ENCODE data around the gene PRKN. TPM values are rescaled to one million over a fixed set of nuclear protein-coding genes. Genes with fewer than 3 reads are reported as not detected.

PRKN gene
- total and polyA plus RNA-seq, 4 experiments from 2014 or later: 0.50 to 5.3 (median 2.9) TPM

DNA sequence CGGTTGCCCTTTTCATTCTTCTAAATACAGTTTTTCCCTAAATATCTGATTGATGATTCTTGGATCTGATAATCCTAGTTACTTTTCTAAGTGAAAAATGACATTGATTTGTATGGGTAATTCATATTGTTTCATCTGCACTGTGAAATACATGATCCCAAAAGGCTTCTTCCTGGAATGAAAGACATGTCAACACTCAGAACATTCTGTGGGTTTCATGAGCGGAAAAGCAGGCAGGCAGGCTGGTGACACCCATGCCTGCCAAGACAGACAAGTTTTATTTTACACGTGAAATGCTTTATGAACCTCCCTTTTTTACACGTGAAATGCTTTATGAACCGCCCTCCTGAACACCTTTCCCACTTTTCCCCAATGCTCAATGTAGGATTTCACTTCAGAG lies 105.0 kb downstream of the PRKN start:
- H3K36me3 ChIP-seq (ENCODE audit: insufficient read depth, low read length): no peaks in the 10 kb centered on the region
- Mint-ChIP-seq H3K4me1 (peaks cover 0 to 4% (median 2%) of the 10 kb centered on the region in 4 donors), H3K9me3 (peaks cover 0 to 6% (median 0%) of the 10 kb centered on the region in 8 donors), H3K36me3 (peaks cover 0 to 5% of the 10 kb centered on the region in 2 donors), H3K27me3 (no peaks in the 10 kb centered on the region), H3K27ac (no peak overlapping the region), H3K4me3 (no peak overlapping the region)
- ChIA-PET POLR2A (ENCODE audit: partially characterized antibody) (no interaction called here), CTCF (ENCODE audit: partially characterized antibody) (no interaction called here)
- H3K9me3 ChIP-seq (ENCODE audit: control insufficient read depth in 1 of 2, low read length in 2 of 2): no peaks in the 10 kb centered on the region
- intact Hi-C loops (cut with micrococcal nuclease): no loop called here
- H3K4me3 ChIP-seq (ENCODE audit: low read length in 2 of 2): no peak overlapping the region
- H3K4me1 ChIP-seq (ENCODE audit: insufficient read depth, low read length): no peaks in the 10 kb centered on the region
- no peaks in the 10 kb centered on the region for H3K27me3 ChIP-seq (ENCODE audit: insufficient read depth, low read length)
- DNase-seq: no peak
- no peak overlapping the region for H3K27ac ChIP-seq (ENCODE audit: low read depth, low read length)

DNA sequence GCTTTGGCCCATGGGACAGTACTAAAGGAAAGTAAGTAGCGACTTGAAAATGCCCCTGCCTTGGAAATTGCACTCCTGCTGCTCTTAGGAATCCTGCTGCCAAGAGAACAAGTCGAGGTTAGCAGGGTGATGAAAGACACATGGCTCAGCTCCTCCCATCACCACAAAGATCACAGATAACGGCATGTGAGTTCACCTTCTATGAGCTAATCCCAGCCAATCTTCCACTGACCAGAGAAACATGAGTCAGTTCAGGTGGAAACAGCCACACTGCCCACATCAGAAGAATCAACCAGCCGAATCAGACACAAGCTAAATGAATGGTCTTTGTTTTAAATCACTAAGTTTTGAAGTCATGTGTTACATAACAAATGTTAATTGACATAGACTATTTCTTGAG lies 106.3 kb downstream of the PRKN start:
- H3K36me3 ChIP-seq (ENCODE audit: insufficient read depth, low read length): no peaks in the 10 kb centered on the region
- peaks cover 0 to 5% of the 10 kb centered on the region in 2 donors for H3K36me3 Mint-ChIP-seq
- H3K9me3 Mint-ChIP-seq: peaks cover 0 to 6% (median 0%) of the 10 kb centered on the region in 8 donors
- H3K27ac ChIP-seq (ENCODE audit: low read depth, low read length): no peak overlapping the region
- ChIA-PET CTCF (ENCODE audit: partially characterized antibody) (interaction anchor here (0.6 kb wide), 1 partner anchor 10 kb away, joined by 3 read pairs; no protein-coding TSS in a partner anchor), POLR2A (ENCODE audit: partially characterized antibody) (no interaction called here)
- H3K4me1 Mint-ChIP-seq: peaks cover 0 to 4% (median 2%) of the 10 kb centered on the region in 4 donors
- no peak overlapping the region for H3K4me3 Mint-ChIP-seq
- H3K9me3 ChIP-seq (ENCODE audit: control insufficient read depth in 1 of 2, low read length in 2 of 2): no peaks in the 10 kb centered on the region
- H3K27me3 Mint-ChIP-seq: no peaks in the 10 kb centered on the region
- H3K27me3 ChIP-seq (ENCODE audit: insufficient read depth, low read length): no peaks in the 10 kb centered on the region
- DNase-seq: no peak
- no peak overlapping the region for H3K4me3 ChIP-seq (ENCODE audit: low read length in 2 of 2)
- intact Hi-C loops (cut with micrococcal nuclease): no loop called here
- no peak overlapping the region for H3K27ac Mint-ChIP-seq
- H3K4me1 ChIP-seq (ENCODE audit: insufficient read depth, low read length): no peaks in the 10 kb centered on the region

DNA sequence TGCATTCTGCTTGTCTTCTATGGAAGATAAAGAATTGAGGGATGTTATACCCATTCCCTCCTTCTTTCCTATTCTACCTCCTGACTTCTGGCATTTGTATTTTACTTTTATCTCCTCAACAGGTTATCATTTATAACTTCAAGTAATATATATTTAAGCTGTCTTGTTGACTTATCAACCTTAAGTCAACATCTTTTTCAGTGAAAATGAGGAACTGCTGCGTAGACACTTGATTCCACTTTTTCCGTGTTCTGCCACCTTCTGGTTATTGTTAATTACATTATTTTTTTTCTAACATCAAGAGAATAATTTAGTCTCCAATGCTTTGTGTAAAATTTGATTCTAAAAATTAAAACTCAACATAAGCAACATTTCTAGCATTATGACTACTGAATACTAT lies 107.5 kb downstream of the PRKN start:
- Histone ChIP-seq H3K27ac (ENCODE audit: low read depth, low read length) (no peak overlapping the region), H3K36me3 (ENCODE audit: insufficient read depth, low read length) (no peaks in the 10 kb centered on the region), H3K4me1 (ENCODE audit: insufficient read depth, low read length) (no peaks in the 10 kb centered on the region), H3K9me3 (ENCODE audit: control insufficient read depth in 1 of 2, low read length in 2 of 2) (no peaks in the 10 kb centered on the region), H3K4me3 (ENCODE audit: low read length in 2 of 2) (no peak overlapping the region), H3K27me3 (ENCODE audit: insufficient read depth, low read length) (no peaks in the 10 kb centered on the region)
- peaks cover 0 to 4% (median 2%) of the 10 kb centered on the region in 4 donors for H3K4me1 Mint-ChIP-seq
- no peak overlapping the region for H3K4me3 Mint-ChIP-seq
- no peak for DNase-seq
- H3K27me3 Mint-ChIP-seq: no peaks in the 10 kb centered on the region
- no peaks in the 10 kb centered on the region for H3K36me3 Mint-ChIP-seq
- H3K27ac Mint-ChIP-seq: no peak overlapping the region
- peaks cover 0 to 6% (median 0%) of the 10 kb centered on the region in 8 donors for H3K9me3 Mint-ChIP-seq
- CTCF ChIA-PET (ENCODE audit: partially characterized antibody): no interaction called here
- POLR2A ChIA-PET (ENCODE audit: partially characterized antibody): no interaction called here
- intact Hi-C loops (cut with micrococcal nuclease): no loop called here

DNA sequence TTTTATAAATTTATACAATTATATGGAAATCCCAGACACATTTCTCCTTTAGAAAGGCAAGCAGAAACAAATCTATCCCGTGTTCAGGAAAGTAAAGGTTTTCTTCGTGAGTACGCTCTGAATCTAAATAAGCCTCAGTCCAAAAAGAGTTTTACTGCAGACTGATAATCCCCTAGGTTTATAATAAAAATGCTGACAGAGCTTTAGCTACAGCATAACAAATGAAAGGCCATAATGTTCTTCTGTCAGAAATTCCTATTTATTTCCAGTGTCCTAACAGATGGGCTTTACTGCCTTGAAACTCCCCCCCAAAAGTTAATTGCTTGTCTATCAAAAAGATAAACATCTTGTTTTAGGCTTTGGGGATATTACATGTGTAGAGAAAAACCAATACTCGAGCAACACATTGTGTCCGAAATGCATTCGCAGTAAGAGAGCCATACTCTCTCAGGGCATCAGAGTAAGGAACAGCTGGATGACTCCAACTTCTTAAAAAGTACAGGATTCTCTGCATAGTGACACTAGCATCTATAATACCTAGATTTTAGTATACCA lies 109.0 kb downstream of the PRKN start:
- no peak overlapping the region for H3K27ac ChIP-seq (ENCODE audit: low read depth, low read length)
- Mint-ChIP-seq H3K4me1 (peaks cover 0 to 4% (median 2%) of the 10 kb centered on the region in 4 donors), H3K9me3 (peaks cover 0 to 6% (median 0%) of the 10 kb centered on the region in 8 donors), H3K36me3 (no peaks in the 10 kb centered on the region), H3K27ac (no peak overlapping the region), H3K4me3 (no peak overlapping the region), H3K27me3 (no peaks in the 10 kb centered on the region)
- no peaks in the 10 kb centered on the region for H3K36me3 ChIP-seq (ENCODE audit: insufficient read depth, low read length)
- H3K9me3 ChIP-seq (ENCODE audit: control insufficient read depth in 1 of 2, low read length in 2 of 2): no peaks in the 10 kb centered on the region
- POLR2A ChIA-PET (ENCODE audit: partially characterized antibody): no interaction called here
- H3K4me1 ChIP-seq (ENCODE audit: insufficient read depth, low read length): no peaks in the 10 kb centered on the region
- intact Hi-C loops (cut with micrococcal nuclease): no loop called here
- no peak overlapping the region for H3K4me3 ChIP-seq (ENCODE audit: low read length in 2 of 2)
- CTCF ChIA-PET (ENCODE audit: partially characterized antibody): no interaction called here
- H3K27me3 ChIP-seq (ENCODE audit: insufficient read depth, low read length): no peaks in the 10 kb centered on the region
- DNase-seq: no peak

DNA sequence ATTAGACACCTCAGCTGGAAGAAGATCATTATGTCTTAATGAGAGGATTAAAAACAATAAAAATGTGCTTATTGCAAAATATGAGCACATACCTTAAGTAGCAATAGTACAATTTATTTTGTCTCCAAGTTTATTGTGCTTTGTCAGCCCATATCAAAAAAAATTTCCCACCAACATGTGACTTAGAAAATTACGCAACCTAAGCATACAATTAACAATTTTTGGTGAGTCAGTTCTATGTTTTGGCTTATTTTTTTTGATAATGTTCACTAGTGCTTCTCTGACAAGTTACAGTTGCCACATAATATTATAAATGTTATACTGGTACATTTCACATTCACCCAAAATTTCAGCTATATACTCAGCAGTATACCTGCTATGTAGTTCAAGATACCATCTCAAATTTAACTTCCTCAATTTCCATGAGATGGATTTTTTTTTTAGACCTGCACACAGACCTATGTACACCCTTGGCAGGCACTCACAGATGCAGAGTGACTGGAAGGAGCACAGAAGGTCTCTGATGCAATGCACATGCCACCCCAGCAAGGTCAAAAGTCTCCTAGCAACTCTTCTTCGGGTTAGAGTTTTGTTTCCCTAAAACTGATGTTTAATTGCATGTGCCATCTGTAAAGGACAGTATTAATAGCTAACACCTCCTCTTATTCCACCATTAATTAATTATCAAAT lies 112.4 kb downstream of the PRKN start:
- no peak overlapping the region for H3K4me3 Mint-ChIP-seq
- H3K4me1 ChIP-seq (ENCODE audit: insufficient read depth, low read length): no peaks in the 10 kb centered on the region
- intact Hi-C loops (cut with micrococcal nuclease): no loop called here
- H3K27ac ChIP-seq (ENCODE audit: low read depth, low read length): no peak overlapping the region
- H3K27me3 Mint-ChIP-seq: no peaks in the 10 kb centered on the region
- CTCF ChIA-PET (ENCODE audit: partially characterized antibody): no interaction called here
- H3K36me3 Mint-ChIP-seq: no peaks in the 10 kb centered on the region
- no peaks in the 10 kb centered on the region for H3K27me3 ChIP-seq (ENCODE audit: insufficient read depth, low read length)
- no peaks in the 10 kb centered on the region for H3K4me1 Mint-ChIP-seq
- H3K36me3 ChIP-seq (ENCODE audit: insufficient read depth, low read length): no peaks in the 10 kb centered on the region
- H3K9me3 ChIP-seq (ENCODE audit: control insufficient read depth in 1 of 2, low read length in 2 of 2): no peaks in the 10 kb centered on the region
- POLR2A ChIA-PET (ENCODE audit: partially characterized antibody): no interaction called here
- H3K27ac Mint-ChIP-seq: no peak overlapping the region
- peaks cover 0 to 2% (median 0%) of the 10 kb centered on the region in 8 donors for H3K9me3 Mint-ChIP-seq
- H3K4me3 ChIP-seq (ENCODE audit: low read length in 2 of 2): no peak overlapping the region
- no peak for DNase-seq

DNA sequence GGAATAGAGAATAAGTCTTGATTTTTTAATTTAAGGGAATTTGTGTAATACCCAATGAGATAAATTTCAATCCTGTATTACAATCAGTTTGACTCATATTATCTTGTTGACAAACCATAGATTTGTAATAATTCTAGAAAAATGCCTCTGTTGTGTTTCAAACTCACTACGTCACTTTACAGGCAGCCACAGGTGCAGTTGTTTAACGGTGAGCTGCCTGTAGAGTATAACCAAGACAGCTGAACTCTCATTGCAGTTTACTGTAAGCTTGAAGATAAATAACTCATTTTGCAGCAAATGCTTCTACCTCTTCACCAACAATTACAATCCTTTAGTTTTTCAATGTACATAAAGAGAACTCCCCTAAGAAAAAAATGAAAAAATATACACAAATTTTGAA lies 114.3 kb downstream of the PRKN start:
- no peak overlapping the region for H3K27ac Mint-ChIP-seq
- no peak for DNase-seq
- H3K27me3 Mint-ChIP-seq: no peaks in the 10 kb centered on the region
- H3K4me3 Mint-ChIP-seq: no peak overlapping the region
- no peak overlapping the region for H3K27ac ChIP-seq (ENCODE audit: low read depth, low read length)
- H3K36me3 Mint-ChIP-seq: no peaks in the 10 kb centered on the region
- H3K9me3 ChIP-seq (ENCODE audit: control insufficient read depth in 1 of 2, low read length in 2 of 2): no peaks in the 10 kb centered on the region
- H3K27me3 ChIP-seq (ENCODE audit: insufficient read depth, low read length): no peaks in the 10 kb centered on the region
- H3K4me3 ChIP-seq (ENCODE audit: low read length in 2 of 2): no peak overlapping the region
- H3K4me1 ChIP-seq (ENCODE audit: insufficient read depth, low read length): no peaks in the 10 kb centered on the region
- ChIA-PET POLR2A (ENCODE audit: partially characterized antibody) (no interaction called here), CTCF (ENCODE audit: partially characterized antibody) (no interaction called here)
- no peaks in the 10 kb centered on the region for H3K4me1 Mint-ChIP-seq
- intact Hi-C loops (cut with micrococcal nuclease): no loop called here
- H3K9me3 Mint-ChIP-seq: peaks cover 0 to 2% (median 0%) of the 10 kb centered on the region in 8 donors
- H3K36me3 ChIP-seq (ENCODE audit: insufficient read depth, low read length): no peaks in the 10 kb centered on the region

DNA sequence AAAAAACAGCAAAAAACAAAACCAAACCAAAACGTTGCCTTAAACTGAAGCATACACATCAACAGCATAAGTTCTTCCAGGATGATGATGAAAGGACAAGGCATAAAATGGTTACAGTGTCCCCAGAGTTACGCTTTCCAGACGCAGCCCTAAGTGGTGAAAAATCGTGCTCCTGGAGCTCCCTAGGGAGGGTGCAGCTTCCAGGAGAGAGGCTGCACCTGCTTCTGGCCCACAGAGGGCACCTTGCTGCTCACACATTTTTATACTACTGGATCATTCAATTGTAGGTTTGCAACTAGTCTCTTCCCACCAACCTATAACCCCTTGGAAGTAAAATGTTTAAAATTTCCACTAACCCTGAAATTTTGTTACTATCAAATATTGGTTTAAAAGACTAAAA lies 115.0 kb downstream of the PRKN start:
- H3K4me1 Mint-ChIP-seq: no peaks in the 10 kb centered on the region
- no peaks in the 10 kb centered on the region for H3K9me3 ChIP-seq (ENCODE audit: control insufficient read depth in 1 of 2, low read length in 2 of 2)
- ChIA-PET CTCF (ENCODE audit: partially characterized antibody) (no interaction called here), POLR2A (ENCODE audit: partially characterized antibody) (no interaction called here)
- peaks cover 0 to 2% (median 0%) of the 10 kb centered on the region in 8 donors for H3K9me3 Mint-ChIP-seq
- intact Hi-C loops (cut with micrococcal nuclease): no loop called here
- H3K36me3 ChIP-seq (ENCODE audit: insufficient read depth, low read length): no peaks in the 10 kb centered on the region
- no peak overlapping the region for H3K4me3 Mint-ChIP-seq
- H3K27me3 ChIP-seq (ENCODE audit: insufficient read depth, low read length): no peaks in the 10 kb centered on the region
- no peak overlapping the region for H3K4me3 ChIP-seq (ENCODE audit: low read length in 2 of 2)
- no peak overlapping the region for H3K27ac Mint-ChIP-seq
- no peaks in the 10 kb centered on the region for H3K27me3 Mint-ChIP-seq
- no peaks in the 10 kb centered on the region for H3K4me1 ChIP-seq (ENCODE audit: insufficient read depth, low read length)
- no peaks in the 10 kb centered on the region for H3K36me3 Mint-ChIP-seq
- H3K27ac ChIP-seq (ENCODE audit: low read depth, low read length): no peak overlapping the region
- no peak for DNase-seq
